WERI-Rb-1 (cell line): ENCODE data around the gene MAP3K14.
A peak's percentile ranks its signal among the peaks of the same experiment; 100 is the strongest.

ENCODE experiments used
- DNase-seq: peaks from one replicate; pipeline ENCODE4 v3.0.0-alpha.2; 2020
- H3K27ac ChIP-seq: fragments of 250-450 bp; sonication (Bioruptor Pico); 2 replicates; pipeline ENCODE4 v1.5.1; 2020; ENCODE audit warnings: mild to moderate bottlenecking, moderate library complexity
- H3K27me3 ChIP-seq: fragments of 250-450 bp; sonication (Bioruptor Pico); 2 replicates; pipeline ENCODE4 v1.5.1; 2021; ENCODE audit warnings: mild to moderate bottlenecking, low read depth, moderate library complexity; ENCODE audit not compliant: insufficient read depth, severe bottlenecking
- H3K36me3 ChIP-seq: fragments of 250-450 bp; sonication (Bioruptor Pico); 2 replicates; pipeline ENCODE4 v1.5.1; 2020; ENCODE audit warnings: mild to moderate bottlenecking, moderate library complexity
- H3K4me3 ChIP-seq: 2 replicates; pipeline ENCODE4 v1.5.1; 2011; ENCODE audit warnings: low read depth, mild to moderate bottlenecking, control low read depth, low read length
- H3K9me3 ChIP-seq: fragments of 250-450 bp; sonication (Bioruptor Pico); 2 replicates; pipeline ENCODE4 v1.5.1; 2021; ENCODE audit warnings: mild to moderate bottlenecking, moderate library complexity; ENCODE audit not compliant: severe bottlenecking
- TF ChIP-seq, protein P1 (sequence below): IDR thresholded peaks from 2 replicates; pipeline ENCODE4 v1.5.1; 2011; ENCODE audit warnings: low read depth, mild to moderate bottlenecking, control low read depth, inconsistent platforms, low read length

Gene MAP3K14

DNA sequence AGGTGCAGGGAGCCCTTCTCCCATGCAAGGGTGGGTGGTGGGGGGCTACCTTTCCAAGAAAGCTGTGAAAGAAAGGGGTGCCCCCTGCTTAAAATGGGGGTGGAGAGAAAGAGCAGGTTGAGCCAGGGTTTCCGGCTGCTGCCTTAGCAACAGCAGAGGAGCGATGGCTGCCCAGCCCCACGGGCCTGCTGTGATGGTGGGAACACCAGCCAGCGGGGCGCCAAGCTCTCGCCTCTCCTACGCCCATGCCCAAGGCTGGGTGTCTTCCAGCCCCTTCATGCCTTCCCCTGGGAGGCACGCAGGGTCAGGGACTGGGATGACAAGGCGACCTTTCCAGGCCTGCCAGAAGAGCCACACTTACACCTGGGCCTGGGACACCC, 92.2 kb downstream of the MAP3K14 start:
- TF ChIP-seq, protein P1, sequence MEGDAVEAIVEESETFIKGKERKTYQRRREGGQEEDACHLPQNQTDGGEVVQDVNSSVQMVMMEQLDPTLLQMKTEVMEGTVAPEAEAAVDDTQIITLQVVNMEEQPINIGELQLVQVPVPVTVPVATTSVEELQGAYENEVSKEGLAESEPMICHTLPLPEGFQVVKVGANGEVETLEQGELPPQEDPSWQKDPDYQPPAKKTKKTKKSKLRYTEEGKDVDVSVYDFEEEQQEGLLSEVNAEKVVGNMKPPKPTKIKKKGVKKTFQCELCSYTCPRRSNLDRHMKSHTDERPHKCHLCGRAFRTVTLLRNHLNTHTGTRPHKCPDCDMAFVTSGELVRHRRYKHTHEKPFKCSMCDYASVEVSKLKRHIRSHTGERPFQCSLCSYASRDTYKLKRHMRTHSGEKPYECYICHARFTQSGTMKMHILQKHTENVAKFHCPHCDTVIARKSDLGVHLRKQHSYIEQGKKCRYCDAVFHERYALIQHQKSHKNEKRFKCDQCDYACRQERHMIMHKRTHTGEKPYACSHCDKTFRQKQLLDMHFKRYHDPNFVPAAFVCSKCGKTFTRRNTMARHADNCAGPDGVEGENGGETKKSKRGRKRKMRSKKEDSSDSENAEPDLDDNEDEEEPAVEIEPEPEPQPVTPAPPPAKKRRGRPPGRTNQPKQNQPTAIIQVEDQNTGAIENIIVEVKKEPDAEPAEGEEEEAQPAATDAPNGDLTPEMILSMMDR: no peak
- no peak for DNase-seq
- no peak overlapping the region for H3K27ac ChIP-seq
- H3K9me3 ChIP-seq: no peaks in the 10 kb centered on the region
- no peaks in the 10 kb centered on the region for H3K36me3 ChIP-seq
- H3K4me3 ChIP-seq: no peak overlapping the region
- peaks cover 8% of the 10 kb centered on the region for H3K27me3 ChIP-seq

DNA sequence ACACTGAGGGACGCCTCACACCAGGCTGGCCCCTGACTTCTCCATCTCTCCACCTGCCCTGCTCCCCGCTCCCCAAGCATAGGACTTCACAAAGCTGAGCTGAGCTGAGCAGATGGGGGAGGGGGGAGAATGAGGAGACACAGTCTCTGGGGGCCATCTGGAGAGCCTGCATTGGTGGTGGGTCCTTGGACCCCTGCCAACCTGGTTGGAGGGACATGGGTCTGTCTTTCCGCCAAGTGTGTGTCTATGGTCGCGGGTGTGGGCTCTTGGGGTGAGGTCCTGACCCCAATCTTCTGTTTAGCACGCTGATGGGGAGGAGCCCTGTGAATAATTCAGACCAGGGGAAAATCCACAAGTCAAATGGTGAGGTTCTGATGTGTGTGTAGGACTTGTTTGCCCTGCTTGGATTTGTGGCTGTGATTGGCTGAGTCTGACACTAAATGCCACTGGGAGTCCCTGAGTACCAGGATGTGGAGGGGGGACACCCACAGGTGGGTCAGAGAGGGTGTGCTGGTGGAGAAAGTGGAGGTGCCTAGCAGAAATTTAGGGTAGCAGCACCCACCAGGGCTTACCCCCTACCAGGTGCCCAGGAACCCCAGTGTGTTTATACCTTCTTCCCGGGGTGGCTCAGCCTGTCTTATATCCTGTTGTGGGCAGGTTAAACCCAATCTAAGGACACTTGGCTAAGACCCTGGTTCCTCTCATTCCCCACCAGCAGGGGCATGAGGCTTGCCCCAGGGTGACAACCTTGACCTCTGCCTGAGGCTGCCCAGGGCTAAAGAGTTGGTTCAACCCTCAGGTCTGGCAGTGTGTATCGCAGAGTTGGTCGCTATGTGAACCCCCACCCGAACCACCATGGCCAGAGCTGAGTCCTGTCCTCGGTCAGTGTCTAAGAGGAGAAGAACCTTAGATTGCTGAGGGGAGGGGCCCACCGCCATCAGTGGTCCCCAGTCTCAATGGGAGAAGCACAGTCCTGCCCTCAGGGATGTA, 93.0 kb downstream of the MAP3K14 start:
- no peak overlapping the region for H3K27ac ChIP-seq
- DNase-seq: no peak
- TF ChIP-seq, protein P1: no peak
- no peaks in the 10 kb centered on the region for H3K9me3 ChIP-seq
- peaks cover 8% of the 10 kb centered on the region for H3K27me3 ChIP-seq
- H3K4me3 ChIP-seq: no peak overlapping the region
- H3K36me3 ChIP-seq: no peaks in the 10 kb centered on the region

DNA sequence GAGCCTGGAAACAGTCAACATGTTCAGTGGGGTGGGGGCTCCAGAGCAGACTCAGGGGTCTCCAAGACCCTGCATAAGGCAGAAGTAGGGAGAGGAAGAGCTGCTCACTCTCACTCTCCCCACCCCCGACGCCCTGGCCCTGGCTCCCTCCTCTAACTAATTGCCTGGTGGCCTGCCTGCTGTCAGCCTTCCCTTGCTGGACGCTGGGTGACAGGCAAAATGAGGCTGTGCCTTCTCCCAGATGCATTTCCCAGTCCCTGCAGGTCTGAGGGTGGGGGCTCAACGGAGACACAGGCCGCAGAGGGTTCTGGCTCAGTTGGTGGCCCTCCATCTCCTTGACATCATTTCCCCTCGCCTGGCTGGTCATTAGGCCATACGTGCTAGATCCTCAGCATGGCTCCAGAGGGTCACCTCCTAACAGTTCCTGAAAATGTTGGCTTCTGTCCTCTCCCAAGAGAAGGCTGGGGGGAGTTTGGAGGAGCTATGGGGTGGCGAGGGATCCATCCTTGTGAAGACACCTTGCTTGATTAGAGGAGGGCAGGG, 93.8 kb downstream of the MAP3K14 start:
- Histone ChIP-seq H3K36me3 (no peaks in the 10 kb centered on the region), H3K9me3 (no peaks in the 10 kb centered on the region), H3K4me3 (no peak overlapping the region), H3K27ac (no peak overlapping the region), H3K27me3 (peaks cover 8% of the 10 kb centered on the region)
- DNase-seq: peak; percentile 45
- TF ChIP-seq, protein P1: no peak

DNA sequence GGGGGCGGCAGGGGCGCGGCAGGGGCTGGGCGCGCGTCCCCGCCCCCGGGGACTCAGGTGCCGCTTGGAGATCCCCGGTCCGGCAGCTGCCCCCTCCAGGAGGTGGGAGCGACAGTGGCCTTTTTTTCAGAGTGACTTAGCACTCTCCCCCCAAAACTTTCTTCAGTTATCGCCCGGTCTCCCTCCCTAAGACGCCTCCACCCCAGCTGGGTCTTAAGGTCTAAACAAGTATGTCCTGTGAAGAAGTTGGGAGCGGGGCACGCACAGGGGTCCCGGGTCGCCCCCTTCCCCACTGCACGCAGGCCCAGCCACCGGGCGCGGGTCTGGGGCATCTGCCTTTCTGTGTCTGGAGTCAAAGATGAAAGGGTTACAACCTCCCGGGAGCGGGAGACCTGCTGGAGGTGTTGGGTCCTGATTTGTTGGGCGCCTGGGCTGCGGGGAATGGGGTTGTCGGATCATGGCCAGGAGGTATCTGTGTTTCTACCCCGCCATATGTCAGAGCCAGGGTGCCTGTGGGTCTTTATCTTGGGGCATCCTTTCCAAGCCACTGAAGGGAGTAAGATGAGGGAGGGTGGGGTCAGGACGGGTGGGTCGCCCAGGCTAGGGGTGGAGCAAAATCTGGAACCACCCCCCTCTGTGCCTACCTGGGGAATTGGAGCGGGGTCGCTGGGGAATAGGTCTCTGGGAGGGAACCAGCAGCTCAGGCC, 94.4 kb downstream of the MAP3K14 start:
- no peak for DNase-seq
- Histone ChIP-seq H3K27ac (no peak overlapping the region), H3K36me3 (no peaks in the 10 kb centered on the region), H3K27me3 (peaks cover 8% of the 10 kb centered on the region), H3K4me3 (peak overlapping the region; percentile 48), H3K9me3 (no peaks in the 10 kb centered on the region)
- TF ChIP-seq, protein P1: no peak

DNA sequence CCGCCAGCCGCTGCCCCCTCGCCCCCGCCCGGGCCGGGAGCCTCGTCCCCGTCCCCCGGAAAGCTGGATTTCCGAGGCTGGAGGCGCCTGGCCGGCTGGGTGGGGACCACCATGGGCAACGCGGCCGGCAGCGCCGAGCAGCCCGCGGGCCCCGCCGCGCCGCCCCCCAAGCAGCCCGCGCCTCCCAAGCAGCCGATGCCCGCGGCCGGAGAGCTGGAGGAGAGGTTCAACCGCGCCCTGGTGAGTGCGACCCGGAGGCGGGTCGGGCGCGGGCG, 94.9 kb downstream of the MAP3K14 start:
- TF ChIP-seq, protein P1: no peak
- peaks cover 8% of the 10 kb centered on the region for H3K27me3 ChIP-seq
- no peak for DNase-seq
- peak overlapping the region; percentile 48 for H3K4me3 ChIP-seq
- H3K9me3 ChIP-seq: no peaks in the 10 kb centered on the region
- H3K27ac ChIP-seq: no peak overlapping the region
- no peaks in the 10 kb centered on the region for H3K36me3 ChIP-seq
